RWPE2 (cell line): ENCODE data around the gene DOC2A.

Experiments used
- ATAC-seq: fragments of 200-7000 bp; cut with Tn5 transposase; 3 replicates; pipeline ENCODE4 v1.9.1; 2021; ENCODE audit warnings: low read depth
- DNase-seq: peaks from one replicate; pipeline ENCODE4 v3.0.0-alpha.2; 2020; ENCODE audit warnings: low spot score
- H3K27ac ChIP-seq: fragments of 450-650 bp; 2 replicates; pipeline ENCODE4 v1.5.1; 2017; ENCODE audit warnings: mild to moderate bottlenecking; ENCODE audit not compliant: poor library complexity, severe bottlenecking
- H3K27me3 ChIP-seq: fragments of 250-450 bp; sonication (Bioruptor Pico); 2 replicates; pipeline ENCODE4 v1.5.1; 2021; ENCODE audit warnings: mild to moderate bottlenecking, moderate library complexity; ENCODE audit not compliant: insufficient read depth, poor library complexity, severe bottlenecking
- H3K36me3 ChIP-seq: fragments of 250-450 bp; sonication (Bioruptor Pico); 2 replicates; pipeline ENCODE4 v1.5.1; 2020; ENCODE audit warnings: low read depth, mild to moderate bottlenecking, moderate library complexity
- H3K4me1 ChIP-seq: fragments of 250-450 bp; sonication (Bioruptor Pico); 2 replicates; pipeline ENCODE4 v1.5.1; 2021; ENCODE audit warnings: mild to moderate bottlenecking, moderate library complexity; ENCODE audit not compliant: insufficient read depth, poor library complexity, severe bottlenecking
- H3K4me3 ChIP-seq: fragments of 250-450 bp; sonication (Bioruptor Pico); 2 replicates; pipeline ENCODE4 v1.5.1; 2021; ENCODE audit warnings: mild to moderate bottlenecking, moderate library complexity; ENCODE audit not compliant: severe bottlenecking
- H3K9me3 ChIP-seq: fragments of 250-450 bp; sonication (Bioruptor Pico); 2 replicates; pipeline ENCODE4 v1.5.1; 2021; ENCODE audit warnings: mild to moderate bottlenecking, moderate library complexity; ENCODE audit not compliant: severe bottlenecking
- CTCF ChIP-seq: fragments of 450-650 bp; IDR thresholded peaks from one replicate; pipeline ENCODE4 v1.5.1; 2017; ENCODE audit warnings: mild to moderate bottlenecking, moderate library complexity; ENCODE audit not compliant: poor library complexity, severe bottlenecking

Gene DOC2A

DNA sequence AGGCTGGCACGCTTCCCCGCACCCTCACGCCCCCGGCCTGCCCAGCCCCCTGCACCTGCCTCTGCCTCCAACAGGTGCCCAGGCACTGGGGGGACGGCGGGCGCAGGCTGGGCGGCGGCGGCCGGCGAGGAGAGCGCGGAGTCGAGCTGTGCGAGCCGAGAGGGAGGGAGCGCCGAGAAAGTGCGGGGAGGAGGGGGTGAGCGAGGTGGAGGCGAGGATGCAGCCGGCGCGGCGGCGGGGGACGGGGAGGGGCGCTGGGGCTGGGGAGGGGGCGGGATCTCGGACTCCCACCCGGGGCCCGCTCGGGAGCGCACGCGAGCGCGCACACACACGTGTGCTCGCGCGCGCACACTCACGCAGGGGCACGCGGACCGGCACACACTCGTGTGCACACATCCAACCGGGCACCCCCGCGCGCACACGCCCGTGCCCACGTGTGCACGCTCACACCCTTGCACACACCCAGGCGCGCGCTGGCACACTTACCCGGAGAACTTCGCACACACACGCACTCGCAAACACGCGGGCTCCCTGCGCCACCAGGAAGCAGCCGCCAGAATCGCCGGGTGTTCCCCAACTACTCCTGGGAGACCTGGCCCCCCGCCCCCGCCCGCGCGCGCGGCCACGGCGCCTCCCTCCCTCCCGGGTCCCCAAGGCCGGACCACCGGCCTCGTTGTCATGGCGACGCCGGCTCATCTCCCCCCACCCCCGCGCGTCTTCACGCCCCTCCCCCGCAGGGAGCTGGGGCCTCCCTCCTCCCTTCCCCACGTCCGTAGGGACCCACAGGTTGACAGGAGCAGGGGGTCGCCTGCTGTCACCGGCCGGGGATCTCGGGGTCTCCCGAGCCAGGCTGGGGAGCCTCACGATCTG is at the start of gene DOC2A:
Gene DOC2A (minus strand): TSS at position 184 of the 870 bp plus-strand sequence. CDS start 805 bp downstream, outside the sequence.
- no peaks in the 10 kb centered on the region for H3K9me3 ChIP-seq
- no peak for TF ChIP-seq CTCF
- no peaks in the 10 kb centered on the region for H3K4me1 ChIP-seq
- ATAC-seq (peak; percentile 45), DNase-seq (peak; percentile 56)
- no peaks in the 10 kb centered on the region for H3K36me3 ChIP-seq
- H3K27ac ChIP-seq: no peak within 1 kb of the TSS
- H3K27me3 ChIP-seq: peaks cover 8% of the 10 kb centered on the region
- H3K4me3 ChIP-seq: peak within 1 kb of the TSS; percentile 26

- H3K4me3 ChIP-seq: no peak overlapping the region
- ATAC-seq: no peak
- H3K9me3 ChIP-seq: no peaks in the 10 kb centered on the region
- H3K36me3 ChIP-seq: peaks cover 27% of the 10 kb centered on the region
- H3K4me1 ChIP-seq: peaks cover 13% of the 10 kb centered on the region
- H3K27me3 ChIP-seq: no peaks in the 10 kb centered on the region
- TF ChIP-seq CTCF: no peak
- H3K27ac ChIP-seq: no peak overlapping the region
- DNase-seq: no peak
These were observed 49.5 kb upstream of the DOC2A start for GRCh38 chr16:30060346-30060745.

DNA sequence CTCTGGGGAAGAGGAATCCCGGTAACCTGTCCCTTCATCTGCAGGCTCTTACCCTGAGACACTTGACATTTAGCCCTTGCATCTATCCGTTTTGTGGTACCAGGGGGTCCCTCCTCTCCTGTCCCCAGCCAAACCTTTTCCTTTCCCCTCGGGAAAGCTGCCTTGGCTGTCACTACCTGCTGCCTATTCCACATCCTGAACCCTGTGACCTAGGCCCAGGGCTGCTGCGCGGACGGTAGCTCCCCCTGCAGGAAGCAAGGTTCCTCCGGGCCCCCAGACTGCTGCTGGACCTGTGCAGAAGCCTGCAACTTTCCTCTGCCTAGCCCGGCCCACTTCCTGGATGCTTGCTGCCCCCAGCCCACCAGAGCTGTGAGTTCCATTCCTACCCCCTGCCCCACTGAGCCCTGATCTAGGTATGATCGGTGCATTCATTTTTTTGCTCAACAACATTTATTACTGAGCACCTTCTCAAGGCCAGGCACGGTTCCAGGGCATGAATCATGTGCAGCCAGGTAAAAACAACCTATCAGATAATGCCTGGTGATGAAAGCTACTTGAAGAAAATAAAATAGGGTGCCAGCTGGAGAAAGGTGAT is 44.2 kb upstream of the DOC2A start:
- peak; percentile 64 for DNase-seq
- Histone ChIP-seq H3K9me3 (no peaks in the 10 kb centered on the region), H3K4me3 (no peak overlapping the region), H3K27ac (peak overlapping the region; percentile 80), H3K36me3 (peaks cover 27% of the 10 kb centered on the region), H3K4me1 (peaks cover 19% of the 10 kb centered on the region), H3K27me3 (no peaks in the 10 kb centered on the region)
- peak; percentile 63 for TF ChIP-seq CTCF
- peak; percentile 56 for ATAC-seq

- DNase-seq (no peak), ATAC-seq (no peak)
- H3K9me3 ChIP-seq: no peaks in the 10 kb centered on the region
- H3K36me3 ChIP-seq: peaks cover 22% of the 10 kb centered on the region
- peaks cover 19% of the 10 kb centered on the region for H3K4me1 ChIP-seq
- no peak for TF ChIP-seq CTCF
- H3K27ac ChIP-seq: peak overlapping the region; percentile 80
- no peak overlapping the region for H3K4me3 ChIP-seq
- no peaks in the 10 kb centered on the region for H3K27me3 ChIP-seq
These were observed 43.6 kb upstream of the DOC2A start for GRCh38 chr16:30054451-30054850.
